CD4-positive, alpha-beta T cell treated with Interleukin-12 subunit alpha and Interleukin-12 subunit beta, for 1 hour (primary cell): Measurements from ENCODE around the gene CCDC117.
"Not testable (repeated sequence)": the region's sequence is repeated elsewhere in the genome, so short reads cannot be mapped to it uniquely, and the experiment has no call there.

Experiments
- DNase-seq: peaks from one replicate; pipeline ENCODE4 v3.0.0-alpha.2; 2020

CCDC117 gene

GRCh38 chr22:28802595-28803123, 30.2 kb downstream of the CCDC117 start:
- no peak for DNase-seq

- not testable (repeated sequence) for DNase-seq
Measured at GRCh38 chr22:28805426-28805825, 32.9 kb downstream of the CCDC117 start.

- no peak for DNase-seq
Measured at GRCh38 chr22:28808716-28809355, 36.3 kb downstream of the CCDC117 start.

- DNase-seq: peak; percentile 46
Measured at GRCh38 chr22:28810821-28811491, 38.5 kb downstream of the CCDC117 start.

- DNase-seq: no peak
Measured at GRCh38 chr22:28812516-28812915, 40.0 kb downstream of the CCDC117 start.

- no peak for DNase-seq
Measured at GRCh38 chr22:28813772-28814518, 41.5 kb downstream of the CCDC117 start.

GRCh38 chr22:28815111-28815510, 42.6 kb downstream of the CCDC117 start:
- no peak for DNase-seq

GRCh38 chr22:28815729-28816128, 43.2 kb downstream of the CCDC117 start:
- no peak for DNase-seq

- no peak for DNase-seq
Measured at GRCh38 chr22:28817064-28817463, 44.6 kb downstream of the CCDC117 start.

GRCh38 chr22:28817919-28818859, 45.7 kb downstream of the CCDC117 start:
- no peak for DNase-seq

- no peak for DNase-seq
Measured at GRCh38 chr22:28819253-28820096, 47.0 kb downstream of the CCDC117 start.

GRCh38 chr22:28820885-28821284, 48.4 kb downstream of the CCDC117 start:
- no peak for DNase-seq

- DNase-seq: no peak
Measured at GRCh38 chr22:28821452-28821851, 49.0 kb downstream of the CCDC117 start.

GRCh38 chr22:28822930-28823551, 50.5 kb downstream of the CCDC117 start:
- peak; percentile 37 for DNase-seq

- not testable (repeated sequence) for DNase-seq
Measured at GRCh38 chr22:28824455-28824854, 52.0 kb downstream of the CCDC117 start.

GRCh38 chr22:28826430-28826829, 53.9 kb downstream of the CCDC117 start:
- not testable (repeated sequence) for DNase-seq

GRCh38 chr22:28826921-28827320, 54.4 kb downstream of the CCDC117 start:
- DNase-seq: no peak

GRCh38 chr22:28829358-28830181, 57.1 kb downstream of the CCDC117 start:
- peak; percentile 82 for DNase-seq

- DNase-seq: no peak
Measured at GRCh38 chr22:28830441-28830840, 57.9 kb downstream of the CCDC117 start.
